LNCAP (cell line): ENCODE results near the gene GPR143.

Experiments
- TF ChIP-seq, protein P1 (sequence below): fragments of 450-650 bp; IDR thresholded peaks from 2 replicates; pipeline ENCODE4 v1.5.1; 2017; ENCODE audit warnings: mild to moderate bottlenecking

GPR143 gene

DNA sequence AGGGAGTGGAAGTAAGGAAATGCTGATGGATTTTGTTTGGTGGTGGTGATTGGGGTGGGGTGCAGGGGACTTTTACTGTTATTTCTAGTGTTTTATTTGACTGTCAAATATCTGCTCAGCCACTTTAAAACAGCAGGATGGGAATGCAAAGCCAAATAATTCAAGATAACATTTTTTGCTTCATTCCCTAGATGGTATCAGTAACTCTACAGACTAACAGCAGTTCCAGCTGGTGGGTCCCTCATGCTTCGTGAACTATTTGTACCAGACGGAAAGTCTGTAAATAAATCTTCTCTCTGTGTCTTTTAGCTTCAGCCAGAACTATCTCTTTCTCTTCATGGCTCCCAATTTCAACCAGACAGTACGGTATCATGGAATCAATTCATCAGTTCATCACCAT lies 27.5 kb downstream of the GPR143 start:
- TF ChIP-seq, protein P1, sequence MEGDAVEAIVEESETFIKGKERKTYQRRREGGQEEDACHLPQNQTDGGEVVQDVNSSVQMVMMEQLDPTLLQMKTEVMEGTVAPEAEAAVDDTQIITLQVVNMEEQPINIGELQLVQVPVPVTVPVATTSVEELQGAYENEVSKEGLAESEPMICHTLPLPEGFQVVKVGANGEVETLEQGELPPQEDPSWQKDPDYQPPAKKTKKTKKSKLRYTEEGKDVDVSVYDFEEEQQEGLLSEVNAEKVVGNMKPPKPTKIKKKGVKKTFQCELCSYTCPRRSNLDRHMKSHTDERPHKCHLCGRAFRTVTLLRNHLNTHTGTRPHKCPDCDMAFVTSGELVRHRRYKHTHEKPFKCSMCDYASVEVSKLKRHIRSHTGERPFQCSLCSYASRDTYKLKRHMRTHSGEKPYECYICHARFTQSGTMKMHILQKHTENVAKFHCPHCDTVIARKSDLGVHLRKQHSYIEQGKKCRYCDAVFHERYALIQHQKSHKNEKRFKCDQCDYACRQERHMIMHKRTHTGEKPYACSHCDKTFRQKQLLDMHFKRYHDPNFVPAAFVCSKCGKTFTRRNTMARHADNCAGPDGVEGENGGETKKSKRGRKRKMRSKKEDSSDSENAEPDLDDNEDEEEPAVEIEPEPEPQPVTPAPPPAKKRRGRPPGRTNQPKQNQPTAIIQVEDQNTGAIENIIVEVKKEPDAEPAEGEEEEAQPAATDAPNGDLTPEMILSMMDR: no peak

DNA sequence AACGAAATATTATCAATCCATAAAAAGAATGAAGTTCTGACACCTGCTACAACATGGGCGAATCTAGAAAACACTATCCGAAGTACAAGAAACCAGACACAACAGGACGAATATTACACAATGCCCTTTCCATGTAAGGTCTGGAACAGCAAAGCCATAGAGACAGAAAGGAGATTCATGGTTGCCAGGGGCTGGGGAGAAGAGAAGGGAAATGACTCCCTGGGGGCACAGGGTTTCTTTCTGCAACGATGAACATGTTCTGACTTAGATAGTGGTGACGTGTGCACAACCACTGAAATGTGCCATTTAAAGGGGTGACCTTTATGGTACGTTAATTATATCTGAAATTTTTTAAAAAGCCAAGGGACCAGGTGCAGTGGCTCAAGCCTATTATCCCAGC lies 28.3 kb downstream of the GPR143 start:
- TF ChIP-seq, protein P1: no peak

DNA sequence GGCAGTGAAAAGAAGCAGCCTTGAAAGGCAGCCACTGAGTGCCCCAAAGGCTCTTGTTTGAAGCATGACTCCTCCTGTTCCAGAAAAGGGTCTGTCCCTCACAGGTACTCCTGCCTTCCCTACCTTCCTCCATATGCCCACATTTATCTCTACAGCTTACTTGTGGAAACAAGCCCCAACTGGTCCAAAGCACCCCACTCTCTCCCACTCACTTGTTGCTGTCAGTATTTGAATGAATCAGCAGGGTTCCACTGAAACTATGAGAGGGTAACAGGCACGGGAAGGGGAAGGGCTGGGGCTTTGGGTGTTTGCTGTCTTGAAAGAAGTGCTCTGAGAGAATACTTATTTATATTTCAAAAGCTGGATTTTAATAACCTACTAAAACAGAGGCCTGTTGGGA lies 34.9 kb downstream of the GPR143 start:
- TF ChIP-seq, protein P1: no peak

DNA sequence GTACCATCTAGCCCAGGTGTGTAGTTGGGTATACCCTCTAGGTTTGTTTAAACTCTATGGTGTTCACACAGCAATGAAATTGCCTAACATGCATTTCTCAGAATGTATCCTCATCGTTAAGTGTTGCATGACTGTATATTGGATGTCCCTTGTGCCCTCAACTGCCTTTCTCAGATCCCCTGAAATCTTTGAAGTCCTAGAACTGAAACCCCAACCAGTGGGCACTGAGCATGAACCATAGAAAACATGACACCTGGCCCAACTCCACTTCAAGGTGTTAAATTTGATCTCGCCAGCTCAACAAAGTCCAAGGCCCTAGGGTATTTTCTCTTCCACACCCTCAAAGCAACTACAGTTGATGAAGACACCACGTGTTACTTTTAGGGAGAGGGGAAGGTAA lies 35.6 kb downstream of the GPR143 start:
- TF ChIP-seq, protein P1: no peak

DNA sequence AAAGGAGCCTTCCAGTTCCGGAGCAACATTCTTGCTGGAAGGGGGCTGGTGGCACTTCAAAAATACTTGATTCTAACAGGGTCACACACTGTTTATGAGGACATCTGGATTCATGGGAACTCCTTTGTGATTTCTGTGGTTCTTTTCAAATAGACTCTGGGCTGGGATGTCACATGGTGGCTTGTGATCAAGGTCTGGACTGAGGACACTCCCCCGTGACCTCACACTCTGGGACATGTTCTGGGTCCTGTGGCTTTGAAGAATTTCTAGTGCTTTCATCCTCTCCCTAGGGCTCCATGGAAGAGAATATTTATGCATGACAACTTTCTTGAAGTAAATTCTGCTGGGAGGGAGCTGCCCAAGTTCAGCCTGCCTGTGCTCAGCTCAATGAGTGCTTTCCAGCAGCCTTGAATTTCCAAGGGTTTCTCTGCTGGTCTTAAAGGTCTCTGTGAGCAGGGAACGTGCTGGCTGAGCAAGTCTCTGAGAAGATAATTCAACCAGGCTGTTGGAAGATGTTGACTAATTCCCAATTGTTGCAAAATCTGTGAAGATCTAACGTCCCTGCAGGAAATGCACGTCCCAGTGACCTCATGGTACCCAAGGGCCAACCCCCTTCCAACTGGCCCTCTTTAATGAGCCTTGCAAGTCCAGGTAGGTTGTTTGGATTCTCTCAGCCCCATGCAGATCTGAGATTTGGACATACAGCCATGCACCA lies 36.3 kb downstream of the GPR143 start:
- TF ChIP-seq, protein P1: no peak

DNA sequence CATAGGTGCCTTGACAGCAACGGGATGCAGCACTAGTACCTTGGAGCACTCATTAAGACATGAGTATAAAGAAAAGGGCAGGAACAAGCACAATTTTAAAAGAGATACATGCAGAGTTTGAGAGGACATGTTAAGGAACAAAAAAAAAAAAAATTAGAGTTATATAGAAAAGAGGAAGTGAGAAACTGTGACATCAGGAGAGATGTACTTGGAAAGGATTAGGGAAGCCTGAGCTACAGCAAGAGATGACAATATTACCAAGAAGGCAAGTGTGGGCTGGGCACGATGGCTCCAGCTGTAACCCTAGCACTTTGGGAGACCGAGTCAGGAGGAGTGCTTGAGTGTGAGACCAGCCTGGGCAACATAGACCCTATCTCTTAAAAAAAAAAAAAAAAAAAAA lies 37.4 kb downstream of the GPR143 start:
- TF ChIP-seq, protein P1: no peak

DNA sequence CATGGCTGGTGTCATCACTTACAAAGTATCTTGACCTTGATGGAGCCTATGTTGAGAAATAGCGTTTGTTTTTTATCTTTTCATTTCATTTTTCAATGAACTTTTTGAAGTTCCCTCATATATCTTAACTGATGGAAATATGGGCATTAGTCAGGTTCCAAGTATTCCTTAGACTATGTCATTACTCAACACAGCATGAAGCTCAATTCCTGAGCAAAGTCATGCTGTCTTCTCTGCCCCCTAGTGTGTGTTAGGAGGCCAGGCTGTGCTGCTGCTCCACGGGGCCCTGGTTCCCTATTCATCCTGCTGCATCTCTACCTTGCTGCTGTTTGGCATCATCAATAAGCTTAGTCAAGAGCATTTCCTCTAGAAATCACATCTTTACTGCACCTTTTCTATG lies 40.9 kb downstream of the GPR143 start:
- TF ChIP-seq, protein P1: no peak

DNA sequence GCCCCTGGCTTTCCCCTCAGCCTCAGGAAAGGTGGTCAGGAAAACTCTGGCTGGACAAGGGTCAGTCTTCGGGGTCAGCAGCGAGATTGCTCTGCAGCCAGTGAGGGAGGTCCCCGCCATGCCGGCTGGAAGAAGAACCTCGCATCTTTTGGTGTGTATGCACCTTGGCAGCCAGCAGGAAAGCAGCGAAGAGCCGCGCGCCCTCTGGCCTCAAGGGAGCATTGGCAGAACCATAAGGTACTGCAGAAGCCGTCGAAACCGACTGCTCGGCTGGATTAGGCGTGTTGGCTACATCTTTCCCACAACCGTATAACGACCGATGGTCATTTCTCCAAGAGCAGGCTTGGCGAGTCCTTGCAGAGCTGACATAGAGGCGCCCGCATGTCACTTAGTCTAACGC lies 48.3 kb downstream of the GPR143 start:
- TF ChIP-seq, protein P1: no peak
